Smooth muscle cell (in vitro differentiated cells): ENCODE data around the gene PIGQ. TPM values are rescaled to one million over a fixed set of nuclear protein-coding genes. Genes with fewer than 3 reads are reported as not detected.

Experiments
- DNase-seq: peaks from one replicate; lab custom pipeline; 2025; ENCODE audit not compliant: unreplicated experiment; lab: John Stamatoyannopoulos, UW
- H2AFZ ChIP-seq: fragments of 200-600 bp; sonication (generic); 2 replicates; pipeline ENCODE4 v1.6.0; 2016; ENCODE audit warnings: antibody characterized with exemption, low read depth, mild to moderate bottlenecking
- H3F3A ChIP-seq: fragments of 200-600 bp; sonication (generic); 2 replicates; pipeline ENCODE4 v1.6.0; 2017; ENCODE audit warnings: antibody characterized with exemption, low read depth
- H3K27ac ChIP-seq: fragments of 200-600 bp; sonication (generic); 2 replicates; pipeline ENCODE4 v1.5.1; 2016; ENCODE audit warnings: low read depth, mild to moderate bottlenecking
- H3K27me3 ChIP-seq: fragments of 200-600 bp; sonication (generic); 2 replicates; pipeline ENCODE4 v1.6.1; 2016; ENCODE audit warnings: low read depth, mild to moderate bottlenecking
- H3K36me3 ChIP-seq: fragments of 200-600 bp; sonication (generic); 2 replicates; pipeline ENCODE4 v1.5.1; 2016; ENCODE audit warnings: low read depth
- H3K4me1 ChIP-seq: fragments of 200-600 bp; sonication (generic); 2 replicates; pipeline ENCODE4 v1.5.1; 2016; ENCODE audit warnings: low read depth
- H3K4me2 ChIP-seq: fragments of 200-600 bp; sonication (generic); 2 replicates; pipeline ENCODE4 v1.6.0; 2016; ENCODE audit warnings: mild to moderate bottlenecking
- H3K4me3 ChIP-seq: fragments of 200-600 bp; sonication (generic); 2 replicates; pipeline ENCODE4 v1.5.1; 2016; ENCODE audit warnings: mild to moderate bottlenecking
- H3K79me2 ChIP-seq: fragments of 200-600 bp; sonication (generic); 2 replicates; pipeline ENCODE4 v1.6.0; 2016; ENCODE audit warnings: low read depth, mild to moderate bottlenecking
- H3K9ac ChIP-seq: fragments of 200-600 bp; sonication (generic); 2 replicates; pipeline ENCODE4 v1.6.0; 2016; ENCODE audit warnings: low read depth
- H3K9me3 ChIP-seq: fragments of 200-600 bp; sonication (generic); replicated peaks from 2 replicates; pipeline ENCODE4 v1.5.1; 2016; ENCODE audit warnings: low read depth
- H4K20me1 ChIP-seq: fragments of 200-600 bp; sonication (generic); 2 replicates; pipeline ENCODE4 v1.6.0; 2016; ENCODE audit warnings: low read depth
- WGBS: methylation state at CpG from one replicate; pipeline ENCODE4 v1.1.7; 2016; ENCODE audit warnings: low lambda C conversion rate; 5-methylcytosine and 5-hydroxymethylcytosine counted together
- polyA plus RNA-seq: library from polyadenylated mRNA; unstranded; fragments of >200 nt; fragmentation: Nextera tagmentation; extraction: Ambion mirVana; gene quantifications from 2 replicates; pipeline ENCODE4 v1.2.1, GENCODE V29; 2016
- total RNA-seq: library from RNA; depleted of rRNA; stranded (reverse); fragments of >200 nt; gene quantifications from 2 replicates; pipeline ENCODE4 v1.2.3, GENCODE V29; 2014
- TF ChIP-seq, protein P1 (sequence below): fragments of 200-600 bp; sonication (generic); IDR thresholded peaks from 2 replicates; pipeline ENCODE4 v1.5.1; 2017; ENCODE audit warnings: borderline replicate concordance, mild to moderate bottlenecking, antibody characterized with exemption; ENCODE audit not compliant: insufficient read depth, poor library complexity, severe bottlenecking

The PIGQ gene
- total and polyA plus RNA-seq, 2 experiments from 2014 or later, result 21.0 to 45.7 TPM

DNA sequence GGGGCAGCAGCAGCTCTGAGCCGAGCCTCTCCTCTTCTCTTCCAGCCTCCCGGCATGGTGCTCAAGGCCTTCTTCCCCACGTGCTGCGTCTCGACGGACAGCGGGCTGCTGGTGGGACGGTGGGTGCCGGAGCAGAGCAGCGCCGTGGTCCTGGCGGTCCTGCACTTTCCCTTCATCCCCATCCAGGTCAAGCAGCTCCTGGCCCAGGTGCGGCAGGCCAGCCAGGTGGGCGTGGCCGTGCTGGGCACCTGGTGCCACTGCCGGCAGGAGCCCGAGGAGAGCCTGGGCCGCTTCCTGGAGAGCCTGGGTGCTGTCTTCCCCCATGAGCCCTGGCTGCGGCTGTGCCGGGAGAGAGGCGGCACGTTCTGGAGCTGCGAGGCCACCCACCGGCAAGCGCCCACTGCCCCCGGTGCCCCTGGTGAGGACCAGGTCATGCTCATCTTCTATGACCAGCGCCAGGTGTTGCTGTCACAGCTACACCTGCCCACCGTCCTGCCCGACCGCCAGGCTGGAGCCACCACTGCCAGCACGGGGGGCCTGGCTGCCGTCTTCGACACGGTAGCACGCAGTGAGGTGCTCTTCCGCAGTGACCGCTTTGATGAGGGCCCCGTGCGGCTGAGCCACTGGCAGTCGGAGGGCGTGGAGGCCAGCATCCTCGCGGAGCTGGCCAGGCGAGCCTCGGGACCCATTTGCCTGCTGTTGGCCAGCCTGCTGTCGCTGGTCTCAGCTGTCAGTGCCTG, 4.4 kb downstream of the PIGQ start:
- Histone ChIP-seq H3K27me3 (no peaks in the 10 kb centered on the region), H3K9me3 (no peaks in the 10 kb centered on the region), H3K4me1 (peaks cover 2% of the 10 kb centered on the region), H3K4me2 (no peak overlapping the region), H3K36me3 (no peaks in the 10 kb centered on the region), H3K9ac (no peak overlapping the region), H4K20me1 (peaks cover 18% of the 10 kb centered on the region), H3K79me2 (peaks cover 13% of the 10 kb centered on the region), H2AFZ (no peak overlapping the region), H3K4me3 (no peak overlapping the region), H3F3A (no peaks in the 10 kb centered on the region), H3K27ac (no peak overlapping the region)
- 98% methylated on average over 46 of the region's 46 CpGs for WGBS
- DNase-seq, result no peak
- TF ChIP-seq, protein P1, sequence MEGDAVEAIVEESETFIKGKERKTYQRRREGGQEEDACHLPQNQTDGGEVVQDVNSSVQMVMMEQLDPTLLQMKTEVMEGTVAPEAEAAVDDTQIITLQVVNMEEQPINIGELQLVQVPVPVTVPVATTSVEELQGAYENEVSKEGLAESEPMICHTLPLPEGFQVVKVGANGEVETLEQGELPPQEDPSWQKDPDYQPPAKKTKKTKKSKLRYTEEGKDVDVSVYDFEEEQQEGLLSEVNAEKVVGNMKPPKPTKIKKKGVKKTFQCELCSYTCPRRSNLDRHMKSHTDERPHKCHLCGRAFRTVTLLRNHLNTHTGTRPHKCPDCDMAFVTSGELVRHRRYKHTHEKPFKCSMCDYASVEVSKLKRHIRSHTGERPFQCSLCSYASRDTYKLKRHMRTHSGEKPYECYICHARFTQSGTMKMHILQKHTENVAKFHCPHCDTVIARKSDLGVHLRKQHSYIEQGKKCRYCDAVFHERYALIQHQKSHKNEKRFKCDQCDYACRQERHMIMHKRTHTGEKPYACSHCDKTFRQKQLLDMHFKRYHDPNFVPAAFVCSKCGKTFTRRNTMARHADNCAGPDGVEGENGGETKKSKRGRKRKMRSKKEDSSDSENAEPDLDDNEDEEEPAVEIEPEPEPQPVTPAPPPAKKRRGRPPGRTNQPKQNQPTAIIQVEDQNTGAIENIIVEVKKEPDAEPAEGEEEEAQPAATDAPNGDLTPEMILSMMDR, result no peak

DNA sequence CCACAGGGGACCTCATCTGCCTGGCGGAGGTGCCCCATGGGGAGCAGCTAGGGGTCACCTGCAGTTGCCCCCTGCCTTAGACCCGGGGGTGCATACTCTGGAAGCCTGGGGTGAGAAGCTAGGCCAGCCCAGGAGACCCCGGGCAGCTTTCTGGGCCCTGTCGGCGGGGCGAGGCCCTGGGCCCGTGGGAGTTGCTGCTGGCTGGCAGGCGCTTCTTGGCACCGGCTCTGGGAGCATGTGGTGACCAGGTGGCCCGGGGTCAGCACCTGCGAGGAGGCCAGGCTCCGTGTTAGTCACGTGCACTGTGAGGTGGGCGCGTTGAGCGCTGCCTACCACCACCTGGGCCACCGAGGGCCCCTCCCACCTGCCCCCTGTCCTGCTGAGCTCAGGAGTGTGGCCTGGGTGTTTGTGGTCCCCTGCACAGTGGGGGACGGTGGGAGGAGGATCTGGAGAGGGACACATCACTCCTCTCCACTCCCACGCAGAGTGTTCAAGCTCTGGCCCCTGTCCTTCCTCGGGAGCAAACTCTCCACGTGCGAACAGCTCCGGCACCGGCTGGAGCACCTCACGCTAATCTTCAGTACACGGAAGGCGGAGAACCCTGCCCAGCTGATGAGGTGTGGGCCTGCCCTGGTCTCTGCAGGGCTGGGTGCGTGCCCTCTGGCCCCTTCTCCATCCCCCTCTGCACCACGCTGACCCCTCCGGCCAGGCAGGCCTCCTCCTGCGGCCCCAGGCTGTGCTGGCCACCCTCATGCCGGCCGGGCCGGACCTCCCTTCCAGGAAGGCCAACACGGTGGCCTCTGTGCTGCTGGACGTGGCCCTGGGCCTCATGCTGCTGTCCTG, 5.8 kb downstream of the PIGQ start:
- Histone ChIP-seq H3K27me3 (no peaks in the 10 kb centered on the region), H3K9ac (no peak overlapping the region), H3F3A (no peaks in the 10 kb centered on the region), H3K4me3 (no peak overlapping the region), H3K79me2 (peaks cover 6% of the 10 kb centered on the region), H4K20me1 (peaks cover 16% of the 10 kb centered on the region), H3K4me1 (no peaks in the 10 kb centered on the region), H3K27ac (no peak overlapping the region), H2AFZ (no peak overlapping the region), H3K4me2 (no peak overlapping the region), H3K36me3 (no peaks in the 10 kb centered on the region), H3K9me3 (no peaks in the 10 kb centered on the region)
- 97% methylated on average over 27 of the region's 36 CpGs for WGBS
- DNase-seq, result no peak
- TF ChIP-seq, protein P1, result no peak

DNA sequence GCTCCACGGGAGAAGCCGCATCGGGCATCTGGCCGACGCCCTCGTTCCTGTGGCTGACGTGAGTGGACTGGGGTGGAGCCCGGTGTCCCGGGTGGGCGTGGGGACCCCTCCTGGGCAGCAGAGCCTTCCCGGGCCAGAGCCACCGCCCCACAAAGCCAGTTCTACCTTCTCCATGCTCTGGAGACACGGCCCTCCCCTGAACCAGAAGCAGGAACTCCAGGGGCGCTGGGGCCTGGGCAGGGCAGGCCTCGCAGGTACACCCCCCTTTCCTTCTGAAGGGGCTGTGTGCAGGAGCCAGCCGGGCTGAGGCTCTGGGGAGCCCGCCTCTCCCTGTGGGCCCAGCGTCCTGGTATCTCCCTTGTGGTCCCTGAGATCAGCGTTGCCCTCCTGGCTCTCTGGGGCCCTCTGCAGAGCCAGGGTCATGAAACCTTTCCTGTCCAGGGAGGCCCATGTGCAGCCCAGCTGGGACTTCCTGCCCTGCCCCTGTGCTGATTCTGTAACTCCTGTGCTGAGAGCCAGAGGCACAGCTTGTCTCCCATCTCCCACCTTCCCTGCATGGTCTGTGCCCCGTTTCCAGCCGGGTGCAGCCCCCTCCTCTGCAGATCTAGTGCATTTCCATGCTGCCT, 6.5 kb downstream of the PIGQ start:
- Histone ChIP-seq H3K4me2 (no peak overlapping the region), H3K9me3 (no peaks in the 10 kb centered on the region), H4K20me1 (peaks cover 14% of the 10 kb centered on the region), H3K79me2 (peaks cover 3% of the 10 kb centered on the region), H3K36me3 (no peaks in the 10 kb centered on the region), H3K27ac (no peak overlapping the region), H2AFZ (no peak overlapping the region), H3K4me1 (no peaks in the 10 kb centered on the region), H3K27me3 (no peaks in the 10 kb centered on the region), H3K9ac (no peak overlapping the region), H3F3A (no peaks in the 10 kb centered on the region), H3K4me3 (no peak overlapping the region)
- TF ChIP-seq, protein P1, result no peak
- 97% methylated on average over 21 of the region's 21 CpGs for WGBS
- DNase-seq, result no peak
